ENCODE results near the gene OR52E6. TPM values are rescaled to one million over a fixed set of nuclear protein-coding genes. Genes with fewer than 3 reads are reported as not detected.

Gene OR52E6
- total RNA-seq, 1 experiment from 2014 or later = not detected

DNA sequence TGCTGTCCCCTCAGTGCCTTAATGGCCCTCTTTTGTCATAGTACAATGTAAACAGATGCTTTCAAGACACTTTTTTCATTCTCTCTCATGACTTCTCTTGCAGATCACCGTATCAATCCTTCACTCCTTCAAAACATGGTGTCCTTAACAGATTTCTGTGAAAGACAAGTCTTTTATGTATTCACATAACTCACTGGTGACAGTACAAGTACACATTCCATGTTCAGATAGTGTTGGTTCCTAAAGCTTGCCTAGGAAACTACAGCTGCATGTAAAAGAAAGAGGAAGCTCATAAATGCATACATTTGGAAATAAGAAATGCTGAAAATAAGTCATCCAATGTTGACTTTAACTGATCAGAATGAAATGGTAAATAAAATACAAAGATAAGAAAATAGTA is 5.0 kb upstream of the OR52E6 start:
- Mint-ChIP-seq H3K36me3 (no peaks in the 10 kb centered on the region), H3K27me3 (ENCODE audit: low read depth) (no peaks in the 10 kb centered on the region), H3K4me1 (no peaks in the 10 kb centered on the region), H3K9me3 (no peaks in the 10 kb centered on the region), H3K27ac (no peak overlapping the region), H3K4me3 (no peak overlapping the region)
- no peak for TF ChIP-seq ZNF138 (CRISPR knock-in tag; conservative IDR thresholded peaks at IDR 0.05)
- TF ChIP-seq, protein P1, sequence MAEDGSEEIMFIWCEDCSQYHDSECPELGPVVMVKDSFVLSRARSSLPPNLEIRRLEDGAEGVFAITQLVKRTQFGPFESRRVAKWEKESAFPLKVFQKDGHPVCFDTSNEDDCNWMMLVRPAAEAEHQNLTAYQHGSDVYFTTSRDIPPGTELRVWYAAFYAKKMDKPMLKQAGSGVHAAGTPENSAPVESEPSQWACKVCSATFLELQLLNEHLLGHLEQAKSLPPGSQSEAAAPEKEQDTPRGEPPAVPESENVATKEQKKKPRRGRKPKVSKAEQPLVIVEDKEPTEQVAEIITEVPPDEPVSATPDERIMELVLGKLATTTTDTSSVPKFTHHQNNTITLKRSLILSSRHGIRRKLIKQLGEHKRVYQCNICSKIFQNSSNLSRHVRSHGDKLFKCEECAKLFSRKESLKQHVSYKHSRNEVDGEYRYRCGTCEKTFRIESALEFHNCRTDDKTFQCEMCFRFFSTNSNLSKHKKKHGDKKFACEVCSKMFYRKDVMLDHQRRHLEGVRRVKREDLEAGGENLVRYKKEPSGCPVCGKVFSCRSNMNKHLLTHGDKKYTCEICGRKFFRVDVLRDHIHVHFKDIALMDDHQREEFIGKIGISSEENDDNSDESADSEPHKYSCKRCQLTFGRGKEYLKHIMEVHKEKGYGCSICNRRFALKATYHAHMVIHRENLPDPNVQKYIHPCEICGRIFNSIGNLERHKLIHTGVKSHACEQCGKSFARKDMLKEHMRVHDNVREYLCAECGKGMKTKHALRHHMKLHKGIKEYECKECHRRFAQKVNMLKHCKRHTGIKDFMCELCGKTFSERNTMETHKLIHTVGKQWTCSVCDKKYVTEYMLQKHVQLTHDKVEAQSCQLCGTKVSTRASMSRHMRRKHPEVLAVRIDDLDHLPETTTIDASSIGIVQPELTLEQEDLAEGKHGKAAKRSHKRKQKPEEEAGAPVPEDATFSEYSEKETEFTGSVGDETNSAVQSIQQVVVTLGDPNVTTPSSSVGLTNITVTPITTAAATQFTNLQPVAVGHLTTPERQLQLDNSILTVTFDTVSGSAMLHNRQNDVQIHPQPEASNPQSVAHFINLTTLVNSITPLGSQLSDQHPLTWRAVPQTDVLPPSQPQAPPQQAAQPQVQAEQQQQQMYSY (CRISPR knock-in tag; IDR thresholded peaks at IDR 0.05) = no peak
- no peak for TF ChIP-seq CREB1 (CRISPR knock-in tag; IDR thresholded peaks at IDR 0.05)
- TF ChIP-seq, protein P2, sequence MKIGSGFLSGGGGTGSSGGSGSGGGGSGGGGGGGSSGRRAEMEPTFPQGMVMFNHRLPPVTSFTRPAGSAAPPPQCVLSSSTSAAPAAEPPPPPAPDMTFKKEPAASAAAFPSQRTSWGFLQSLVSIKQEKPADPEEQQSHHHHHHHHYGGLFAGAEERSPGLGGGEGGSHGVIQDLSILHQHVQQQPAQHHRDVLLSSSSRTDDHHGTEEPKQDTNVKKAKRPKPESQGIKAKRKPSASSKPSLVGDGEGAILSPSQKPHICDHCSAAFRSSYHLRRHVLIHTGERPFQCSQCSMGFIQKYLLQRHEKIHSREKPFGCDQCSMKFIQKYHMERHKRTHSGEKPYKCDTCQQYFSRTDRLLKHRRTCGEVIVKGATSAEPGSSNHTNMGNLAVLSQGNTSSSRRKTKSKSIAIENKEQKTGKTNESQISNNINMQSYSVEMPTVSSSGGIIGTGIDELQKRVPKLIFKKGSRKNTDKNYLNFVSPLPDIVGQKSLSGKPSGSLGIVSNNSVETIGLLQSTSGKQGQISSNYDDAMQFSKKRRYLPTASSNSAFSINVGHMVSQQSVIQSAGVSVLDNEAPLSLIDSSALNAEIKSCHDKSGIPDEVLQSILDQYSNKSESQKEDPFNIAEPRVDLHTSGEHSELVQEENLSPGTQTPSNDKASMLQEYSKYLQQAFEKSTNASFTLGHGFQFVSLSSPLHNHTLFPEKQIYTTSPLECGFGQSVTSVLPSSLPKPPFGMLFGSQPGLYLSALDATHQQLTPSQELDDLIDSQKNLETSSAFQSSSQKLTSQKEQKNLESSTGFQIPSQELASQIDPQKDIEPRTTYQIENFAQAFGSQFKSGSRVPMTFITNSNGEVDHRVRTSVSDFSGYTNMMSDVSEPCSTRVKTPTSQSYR (CRISPR knock-in tag; IDR thresholded peaks at IDR 0.05) = no peak
- no peak for TF ChIP-seq JAZF1 (CRISPR knock-in tag; IDR thresholded peaks at IDR 0.05)
- TF ChIP-seq ZNF396 (CRISPR knock-in tag; IDR thresholded peaks at IDR 0.05; ENCODE audit: borderline replicate concordance) = no peak
- no peak for TF ChIP-seq RELA (CRISPR knock-in tag; IDR thresholded peaks at IDR 0.05; ENCODE audit: borderline replicate concordance)
- TF ChIP-seq OVOL2 (CRISPR knock-in tag; IDR thresholded peaks at IDR 0.05; ENCODE audit: borderline replicate concordance) = no peak
- TF ChIP-seq JUN (CRISPR knock-in tag; IDR thresholded peaks at IDR 0.05) = no peak
- TF ChIP-seq, protein P3, sequence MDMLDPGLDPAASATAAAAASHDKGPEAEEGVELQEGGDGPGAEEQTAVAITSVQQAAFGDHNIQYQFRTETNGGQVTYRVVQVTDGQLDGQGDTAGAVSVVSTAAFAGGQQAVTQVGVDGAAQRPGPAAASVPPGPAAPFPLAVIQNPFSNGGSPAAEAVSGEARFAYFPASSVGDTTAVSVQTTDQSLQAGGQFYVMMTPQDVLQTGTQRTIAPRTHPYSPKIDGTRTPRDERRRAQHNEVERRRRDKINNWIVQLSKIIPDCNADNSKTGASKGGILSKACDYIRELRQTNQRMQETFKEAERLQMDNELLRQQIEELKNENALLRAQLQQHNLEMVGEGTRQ (CRISPR knock-in tag; IDR thresholded peaks at IDR 0.05) = no peak
- TF ChIP-seq SP1 (CRISPR knock-in tag; conservative IDR thresholded peaks at IDR 0.05) = no peak
- TF ChIP-seq, protein P4, sequence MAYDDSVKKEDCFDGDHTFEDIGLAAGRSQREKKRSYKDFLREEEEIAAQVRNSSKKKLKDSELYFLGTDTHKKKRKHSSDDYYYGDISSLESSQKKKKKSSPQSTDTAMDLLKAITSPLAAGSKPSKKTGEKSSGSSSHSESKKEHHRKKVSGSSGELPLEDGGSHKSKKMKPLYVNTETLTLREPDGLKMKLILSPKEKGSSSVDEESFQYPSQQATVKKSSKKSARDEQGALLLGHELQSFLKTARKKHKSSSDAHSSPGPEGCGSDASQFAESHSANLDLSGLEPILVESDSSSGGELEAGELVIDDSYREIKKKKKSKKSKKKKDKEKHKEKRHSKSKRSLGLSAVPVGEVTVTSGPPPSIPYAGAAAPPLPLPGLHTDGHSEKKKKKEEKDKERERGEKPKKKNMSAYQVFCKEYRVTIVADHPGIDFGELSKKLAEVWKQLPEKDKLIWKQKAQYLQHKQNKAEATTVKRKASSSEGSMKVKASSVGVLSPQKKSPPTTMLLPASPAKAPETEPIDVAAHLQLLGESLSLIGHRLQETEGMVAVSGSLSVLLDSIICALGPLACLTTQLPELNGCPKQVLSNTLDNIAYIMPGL (CRISPR knock-in tag; IDR thresholded peaks at IDR 0.05) = no peak
- TF ChIP-seq, protein P5, sequence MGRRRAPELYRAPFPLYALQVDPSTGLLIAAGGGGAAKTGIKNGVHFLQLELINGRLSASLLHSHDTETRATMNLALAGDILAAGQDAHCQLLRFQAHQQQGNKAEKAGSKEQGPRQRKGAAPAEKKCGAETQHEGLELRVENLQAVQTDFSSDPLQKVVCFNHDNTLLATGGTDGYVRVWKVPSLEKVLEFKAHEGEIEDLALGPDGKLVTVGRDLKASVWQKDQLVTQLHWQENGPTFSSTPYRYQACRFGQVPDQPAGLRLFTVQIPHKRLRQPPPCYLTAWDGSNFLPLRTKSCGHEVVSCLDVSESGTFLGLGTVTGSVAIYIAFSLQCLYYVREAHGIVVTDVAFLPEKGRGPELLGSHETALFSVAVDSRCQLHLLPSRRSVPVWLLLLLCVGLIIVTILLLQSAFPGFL (CRISPR knock-in tag; IDR thresholded peaks at IDR 0.05; ENCODE audit: borderline replicate concordance) = no peak
- TF ChIP-seq ZNF263 (CRISPR knock-in tag; IDR thresholded peaks at IDR 0.05; ENCODE audit: low read depth) = no peak
- TF ChIP-seq, protein P6, sequence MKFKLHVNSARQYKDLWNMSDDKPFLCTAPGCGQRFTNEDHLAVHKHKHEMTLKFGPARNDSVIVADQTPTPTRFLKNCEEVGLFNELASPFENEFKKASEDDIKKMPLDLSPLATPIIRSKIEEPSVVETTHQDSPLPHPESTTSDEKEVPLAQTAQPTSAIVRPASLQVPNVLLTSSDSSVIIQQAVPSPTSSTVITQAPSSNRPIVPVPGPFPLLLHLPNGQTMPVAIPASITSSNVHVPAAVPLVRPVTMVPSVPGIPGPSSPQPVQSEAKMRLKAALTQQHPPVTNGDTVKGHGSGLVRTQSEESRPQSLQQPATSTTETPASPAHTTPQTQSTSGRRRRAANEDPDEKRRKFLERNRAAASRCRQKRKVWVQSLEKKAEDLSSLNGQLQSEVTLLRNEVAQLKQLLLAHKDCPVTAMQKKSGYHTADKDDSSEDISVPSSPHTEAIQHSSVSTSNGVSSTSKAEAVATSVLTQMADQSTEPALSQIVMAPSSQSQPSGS (CRISPR knock-in tag; IDR thresholded peaks at IDR 0.05; ENCODE audit: borderline replicate concordance, low read depth) = no peak
- TF ChIP-seq, protein P7, sequence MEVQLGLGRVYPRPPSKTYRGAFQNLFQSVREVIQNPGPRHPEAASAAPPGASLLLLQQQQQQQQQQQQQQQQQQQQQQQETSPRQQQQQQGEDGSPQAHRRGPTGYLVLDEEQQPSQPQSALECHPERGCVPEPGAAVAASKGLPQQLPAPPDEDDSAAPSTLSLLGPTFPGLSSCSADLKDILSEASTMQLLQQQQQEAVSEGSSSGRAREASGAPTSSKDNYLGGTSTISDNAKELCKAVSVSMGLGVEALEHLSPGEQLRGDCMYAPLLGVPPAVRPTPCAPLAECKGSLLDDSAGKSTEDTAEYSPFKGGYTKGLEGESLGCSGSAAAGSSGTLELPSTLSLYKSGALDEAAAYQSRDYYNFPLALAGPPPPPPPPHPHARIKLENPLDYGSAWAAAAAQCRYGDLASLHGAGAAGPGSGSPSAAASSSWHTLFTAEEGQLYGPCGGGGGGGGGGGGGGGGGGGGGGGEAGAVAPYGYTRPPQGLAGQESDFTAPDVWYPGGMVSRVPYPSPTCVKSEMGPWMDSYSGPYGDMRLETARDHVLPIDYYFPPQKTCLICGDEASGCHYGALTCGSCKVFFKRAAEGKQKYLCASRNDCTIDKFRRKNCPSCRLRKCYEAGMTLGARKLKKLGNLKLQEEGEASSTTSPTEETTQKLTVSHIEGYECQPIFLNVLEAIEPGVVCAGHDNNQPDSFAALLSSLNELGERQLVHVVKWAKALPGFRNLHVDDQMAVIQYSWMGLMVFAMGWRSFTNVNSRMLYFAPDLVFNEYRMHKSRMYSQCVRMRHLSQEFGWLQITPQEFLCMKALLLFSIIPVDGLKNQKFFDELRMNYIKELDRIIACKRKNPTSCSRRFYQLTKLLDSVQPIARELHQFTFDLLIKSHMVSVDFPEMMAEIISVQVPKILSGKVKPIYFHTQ (CRISPR knock-in tag; IDR thresholded peaks at IDR 0.05) = no peak
- TF ChIP-seq NFATC4 (CRISPR knock-in tag; IDR thresholded peaks at IDR 0.05) = no peak
- no peak for TF ChIP-seq TP53 (CRISPR knock-in tag; IDR thresholded peaks at IDR 0.05)
- no peak for TF ChIP-seq TEAD4 (CRISPR knock-in tag; IDR thresholded peaks at IDR 0.05)
- no peak for TF ChIP-seq SMAD4 (CRISPR knock-in tag; IDR thresholded peaks at IDR 0.05)
- ChIA-PET POLR2A (no interaction called here), CTCF (no interaction called here)
- DNase-seq (ENCODE audit: low spot score) = no peak
- no peak for ATAC-seq

Measured in WTC11 (cell line).